HepG2 (cell line): ENCODE measurements around the gene WFDC1. TPM values are rescaled to one million over a fixed set of nuclear protein-coding genes. Genes with fewer than 3 reads are reported as not detected.

Source experiments
- ATAC-seq: fragments of 200-7000 bp; cut with Tn5 transposase; 3 replicates; pipeline ENCODE4 v1.9.1; 2020; ENCODE audit warnings: mild to moderate bottlenecking, moderate library complexity
- BruUV-seq: library from RNA; stranded (reverse); fragments of 400-500 nt; replicated peaks from 2 replicates; lab custom pipeline; 2021; lab: Mats Ljungman, UMichigan
- CTCF ChIA-PET: fragments of 300-600 bp; formaldehyde crosslinking; extraction: SDS; loops from one replicate; lab custom pipeline; 2021; ENCODE audit warnings: low total read pairs, inconsistent platforms, low intra/inter-chr PET ratio; lab: Yijun Ruan, JAX
- POLR2A ChIA-PET: fragments of 350-600 bp; sonication (Branson Sonifier 250); formaldehyde crosslinking; loops from one replicate; lab custom pipeline; 2020; ENCODE audit warnings: antibody characterized with exemption, inconsistent platforms; lab: Yijun Ruan, JAX
- DNase-seq: peaks from one replicate; pipeline ENCODE4 v3.0.0-alpha.2; 2015; ENCODE audit warnings: low spot score
- FAIRE-seq: peaks from 3 replicates; lab custom pipeline; 2011; peaks lifted over from hg19 to GRCh38; lab: Jason Lieb, UNC
- H2AFZ ChIP-seq: one replicate; pipeline ENCODE4 v1.6.1; 2011; ENCODE audit warnings: low read length, inconsistent platforms
- H3K27ac ChIP-seq: fragments of 300-600 bp; 3 replicates; pipeline ENCODE4 v1.8.0; 2011; ENCODE audit warnings: mixed run types, mild to moderate bottlenecking, mixed read lengths, low read length, inconsistent platforms; ENCODE audit not compliant: insufficient read depth; ENCODE audit errors: extremely low read length
- H3K27me3 ChIP-seq, 2 experiments: fragments of 200-600 bp in 1 of 2; 2 replicates in 1 of 2; 3 replicates in 1 of 2; pipeline versions ENCODE4 v1.6.0 to v1.8.0; 2011; ENCODE audit warnings: low read length in 2 of 2, mild to moderate bottlenecking in 2 of 2, moderate library complexity in 2 of 2, inconsistent platforms in 1 of 2; ENCODE audit not compliant: insufficient read depth in 2 of 2, control insufficient read depth in 1 of 2
- H3K36me3 ChIP-seq, 2 experiments: fragments of 200-600 bp in 1 of 2; replicated peaks in 1 of 2; 2 replicates in 1 of 2; 3 replicates in 1 of 2; pipeline versions ENCODE4 v1.5.1 to v1.8.0; 2011; ENCODE audit warnings: low read length in 2 of 2, inconsistent platforms in 1 of 2; ENCODE audit not compliant: insufficient read depth in 2 of 2, control insufficient read depth in 1 of 2
- H3K4me1 ChIP-seq: 2 replicates; pipeline ENCODE4 v1.5.1; 2012; ENCODE audit warnings: low read length, inconsistent platforms; ENCODE audit not compliant: insufficient read depth
- H3K4me2 ChIP-seq: 2 replicates; pipeline ENCODE4 v1.6.0; 2011; ENCODE audit warnings: low read depth, low read length, inconsistent platforms
- H3K4me3 ChIP-seq, 3 experiments: fragments of 200-600 bp in 1 of 3; sonication (generic), shearing (Covaris generic) in 1 of 3; replicated peaks in 1 of 3; 2 replicates each; pipeline ENCODE4 v1.5.1; 2011 to 2016; ENCODE audit warnings: low read length in 3 of 3, inconsistent platforms in 2 of 3, low read depth in 2 of 3, mild to moderate bottlenecking in 2 of 3, control low read depth in 1 of 3, mixed read lengths in 1 of 3; ENCODE audit not compliant: insufficient read depth in 1 of 3
- H3K79me2 ChIP-seq: one replicate; pipeline ENCODE4 v1.6.1; 2011; ENCODE audit warnings: low read length, inconsistent platforms; ENCODE audit not compliant: insufficient read depth
- H3K9ac ChIP-seq: 2 replicates; pipeline ENCODE4 v1.6.0; 2011; ENCODE audit warnings: mild to moderate bottlenecking, low read depth, low read length, inconsistent platforms; ENCODE audit not compliant: insufficient read depth
- H3K9me3 ChIP-seq: 2 replicates; pipeline ENCODE4 v1.5.1; 2012; ENCODE audit warnings: mild to moderate bottlenecking, low read length
- H4K20me1 ChIP-seq: 2 replicates; pipeline ENCODE4 v1.6.0; 2011; ENCODE audit warnings: inconsistent platforms, mild to moderate bottlenecking, low read length, moderate library complexity; ENCODE audit not compliant: insufficient read depth
- ARID4A ChIP-seq: sonication (generic); formaldehyde crosslinking; IDR thresholded peaks from 2 replicates; pipeline ENCODE4 v1.5.0; 2020; ENCODE audit warnings: mild to moderate bottlenecking, missing genetic modification reagents, borderline replicate concordance
- ATRX ChIP-seq: sonication (generic); formaldehyde crosslinking; IDR thresholded peaks from 2 replicates; pipeline ENCODE4 v1.4.0; 2020; ENCODE audit warnings: missing genetic modification reagents, borderline replicate concordance
- CHCHD3 ChIP-seq: sonication (generic); formaldehyde crosslinking; IDR thresholded peaks from 2 replicates; pipeline ENCODE4 v1.8.0; 2022; ENCODE audit warnings: mild to moderate bottlenecking, missing genetic modification reagents, moderate library complexity
- ISX ChIP-seq: sonication (generic); formaldehyde crosslinking; conservative IDR thresholded peaks from 2 replicates; pipeline ENCODE4 v1.5.0; 2020; ENCODE audit warnings: missing genetic modification reagents
- KDM6A ChIP-seq: IDR thresholded peaks from 2 replicates; pipeline ENCODE4 v1.6.1; 2016; ENCODE audit warnings: low read depth
- MYNN ChIP-seq: sonication (generic); formaldehyde crosslinking; IDR thresholded peaks from 2 replicates; pipeline ENCODE4 v1.4.0; 2020; ENCODE audit warnings: mild to moderate bottlenecking, low read depth, missing genetic modification reagents
- NCOA5 ChIP-seq: sonication (generic); formaldehyde crosslinking; IDR thresholded peaks from 2 replicates; pipeline ENCODE4 v1.4.0; 2020; ENCODE audit warnings: missing genetic modification reagents
- SMARCC2 ChIP-seq: fragments of 450-650 bp; IDR thresholded peaks from 2 replicates; pipeline ENCODE4 v1.6.1; 2017; ENCODE audit warnings: antibody characterized with exemption, mild to moderate bottlenecking
- U2AF2 ChIP-seq: fragments of 200-400 bp; formaldehyde crosslinking; IDR thresholded peaks from 2 replicates; pipeline ENCODE4 v1.6.1; 2017; ENCODE audit warnings: low read depth, mild to moderate bottlenecking, low read length
- ZNF251 ChIP-seq: sonication (generic); formaldehyde crosslinking; IDR thresholded peaks from 2 replicates; pipeline ENCODE4 v1.9.0; 2021; ENCODE audit warnings: mild to moderate bottlenecking, missing genetic modification reagents
- WGBS: methylation state at CpG from one replicate; pipeline ENCODE4 v1.1.6; 2017; ENCODE audit warnings: low lambda C conversion rate; 5-methylcytosine and 5-hydroxymethylcytosine counted together
- in situ Hi-C: cut with HindIII; loops from 2 replicates; pipeline ENCODE4 v1.10.0; 2017; ENCODE audit warnings: low pct_unique_long_range_greater_than_20kb; ENCODE audit not compliant: extremely low pct_ligation_motif_present
- intact Hi-C: fragments of 100-400 bp; cut with micrococcal nuclease; formaldehyde crosslinking; loops from one replicate; pipeline ENCODE4 v1.10.0; 2022; ENCODE audit not compliant: unreplicated experiment
- polyA plus RNA-seq, 8 experiments: library from polyadenylated mRNA; depleted of rRNA in 3 of 8; stranded (reverse) in 7 of 8; unstranded in 1 of 8; fragments of >200 nt; fragmentation: Illumina TruSeq in 4 of 8; extraction: Trizol in 4 of 8; gene quantifications; 2 replicates each; pipeline versions ENCODE4 v1.2.1 to v1.2.3, GENCODE V29; 2011 to 2016; ENCODE audit warnings: low read depth in 4 of 8, missing spikeins in 1 of 8, mixed read lengths in 1 of 8; ENCODE audit not compliant: insufficient read depth in 1 of 8
- total RNA-seq, 5 experiments: library from RNA; depleted of rRNA; stranded (reverse); fragments of >200 nt; fragmentation: Illumina TruSeq; extraction: Trizol; gene quantifications; 2 replicates each; pipeline ENCODE4 v1.2.3, GENCODE V29; 2016; ENCODE audit warnings: low read depth in 1 of 5
- TF ChIP-seq, protein P1 (sequence below): sonication (generic); formaldehyde crosslinking; IDR thresholded peaks from 2 replicates; pipeline ENCODE4 v1.4.0; 2020; ENCODE audit warnings: low read depth, mild to moderate bottlenecking, missing genetic modification reagents

Gene WFDC1
- total and polyA plus RNA-seq, 2 of the 13 experiments (the other 11 are each of a cell fraction or from before 2014, with no cell fraction given), result not detected

DNA sequence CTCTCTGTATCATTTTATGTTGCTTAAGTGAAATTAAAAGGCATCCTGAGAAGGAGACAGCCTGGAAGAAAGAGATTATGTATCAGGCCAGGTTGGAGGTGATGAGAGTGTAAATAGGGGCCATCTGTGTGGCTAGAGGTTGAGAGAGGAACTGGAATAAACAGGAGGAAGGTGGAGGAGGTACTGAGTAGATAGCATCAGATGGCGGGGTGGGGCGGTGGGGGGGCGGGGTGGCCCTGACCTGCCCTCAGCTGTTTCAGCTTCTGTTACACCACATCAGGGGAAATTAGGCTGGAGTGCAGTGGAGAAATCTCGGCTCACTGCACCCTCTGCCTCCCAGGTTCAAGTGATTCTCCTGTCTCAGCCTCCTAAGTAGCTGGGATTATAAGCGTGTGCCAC, 48.0 kb upstream of the WFDC1 start:
- TF ChIP-seq U2AF2 (no peak), ISX (CRISPR knock-in tag) (no peak)
- Histone ChIP-seq H3K79me2 (no peaks in the 10 kb centered on the region), H3K9ac (no peak overlapping the region), H2AFZ (no peak overlapping the region), H3K4me2 (no peak overlapping the region), H3K4me1 (no peaks in the 10 kb centered on the region), H3K27me3 (peaks cover 6 to 49% of the 10 kb centered on the region in 2 experiments), H3K36me3 (no peaks in the 10 kb centered on the region), H4K20me1 (no peaks in the 10 kb centered on the region), H3K27ac (no peak overlapping the region), H3K9me3 (no peaks in the 10 kb centered on the region), H3K4me3 (no peak overlapping the region)
- no TSS peak for BruUV-seq
- FAIRE-seq, result no peak
- ChIA-PET POLR2A (no interaction called here), CTCF (no interaction called here)
- intact Hi-C loops, result no loop called here
- 0% methylated on average over 4 of the region's 5 CpGs for WGBS
- ATAC-seq, result no peak
- no peak for DNase-seq
- in situ Hi-C loops, result no loop called here

DNA sequence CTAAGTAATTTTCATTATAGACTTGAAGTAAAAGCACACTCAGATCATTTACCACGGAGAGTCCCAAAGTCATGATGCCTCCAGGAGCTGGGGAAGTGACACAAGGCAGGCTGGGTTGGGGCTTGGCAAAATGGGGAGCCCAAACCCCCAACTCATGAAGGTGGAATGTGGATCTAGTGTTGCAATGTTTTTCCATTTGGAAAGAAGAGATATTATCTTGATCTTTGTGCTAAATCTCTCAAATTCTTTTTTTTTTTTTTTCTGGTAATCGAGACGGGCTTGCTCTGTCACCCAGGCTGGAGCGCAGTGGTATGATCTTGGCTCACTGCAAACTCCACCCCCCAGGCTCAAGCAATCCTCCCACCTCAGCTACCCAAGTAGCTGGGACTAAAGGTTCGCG, 47.3 kb upstream of the WFDC1 start:
- Histone ChIP-seq H4K20me1 (no peaks in the 10 kb centered on the region), H3K9me3 (no peaks in the 10 kb centered on the region), H3K27me3 (peaks cover 6 to 53% of the 10 kb centered on the region in 2 experiments), H3K79me2 (no peaks in the 10 kb centered on the region), H3K27ac (no peak overlapping the region)
- no TSS peak for BruUV-seq
- no peak for ATAC-seq
- in situ Hi-C loops, result no loop called here
- POLR2A ChIA-PET, result no interaction called here
- WGBS, result 57% methylated on average over 6 of the region's 6 CpGs
- TF ChIP-seq ARID4A (CRISPR knock-in tag) (no peak), CHCHD3 (CRISPR knock-in tag) (no peak), KDM6A (no peak), NCOA5 (CRISPR knock-in tag) (no peak), SMARCC2 (no peak), ZNF251 (CRISPR knock-in tag) (no peak), ATRX (CRISPR knock-in tag) (no peak), MYNN (CRISPR knock-in tag) (no peak)
- TF ChIP-seq, protein P1, sequence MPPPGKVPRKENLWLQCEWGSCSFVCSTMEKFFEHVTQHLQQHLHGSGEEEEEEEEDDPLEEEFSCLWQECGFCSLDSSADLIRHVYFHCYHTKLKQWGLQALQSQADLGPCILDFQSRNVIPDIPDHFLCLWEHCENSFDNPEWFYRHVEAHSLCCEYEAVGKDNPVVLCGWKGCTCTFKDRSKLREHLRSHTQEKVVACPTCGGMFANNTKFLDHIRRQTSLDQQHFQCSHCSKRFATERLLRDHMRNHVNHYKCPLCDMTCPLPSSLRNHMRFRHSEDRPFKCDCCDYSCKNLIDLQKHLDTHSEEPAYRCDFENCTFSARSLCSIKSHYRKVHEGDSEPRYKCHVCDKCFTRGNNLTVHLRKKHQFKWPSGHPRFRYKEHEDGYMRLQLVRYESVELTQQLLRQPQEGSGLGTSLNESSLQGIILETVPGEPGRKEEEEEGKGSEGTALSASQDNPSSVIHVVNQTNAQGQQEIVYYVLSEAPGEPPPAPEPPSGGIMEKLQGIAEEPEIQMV, result no peak
- TF ChIP-seq, all 625 proteins: peak for 0
- Histone ChIP-seq H3K4me2 (no peak overlapping the region), H3K36me3 (no peaks in the 10 kb centered on the region), H3K9ac (no peak overlapping the region), H2AFZ (no peak overlapping the region), H3K4me3 (no peak overlapping the region), H3K4me1 (no peaks in the 10 kb centered on the region)
- intact Hi-C loops, result no loop called here
- FAIRE-seq (no peak), DNase-seq (no peak)
- CTCF ChIA-PET, result no interaction called here
